ENCODE measurements around the gene SEC24A.
A peak's percentile ranks its signal among the peaks of the same experiment; 100 is the strongest.
"Not testable (repeated sequence)": the region's sequence is repeated elsewhere in the genome, so short reads cannot be mapped to it uniquely, and the experiment has no call there.

SEC24A gene

GRCh38 chr5:134673546-134673945 is 25.0 kb downstream of the SEC24A start:
- not testable (repeated sequence) for H3K36me3 Mint-ChIP-seq; H3K27ac Mint-ChIP-seq; H3K27me3 Mint-ChIP-seq; DNase-seq (ENCODE audit: low spot score in 2 of 2); H3K4me3 Mint-ChIP-seq; ATAC-seq (ENCODE audit: low read depth); H3K4me1 Mint-ChIP-seq; H3K9me3 Mint-ChIP-seq

GRCh38 chr5:134677357-134677756 is 28.8 kb downstream of the SEC24A start:
- not testable (repeated sequence) for H3K4me1 Mint-ChIP-seq; DNase-seq (ENCODE audit: low spot score in 2 of 2); ATAC-seq (ENCODE audit: low read depth); H3K27ac Mint-ChIP-seq; H3K36me3 Mint-ChIP-seq; H3K27me3 Mint-ChIP-seq; H3K9me3 Mint-ChIP-seq; H3K4me3 Mint-ChIP-seq

DNA sequence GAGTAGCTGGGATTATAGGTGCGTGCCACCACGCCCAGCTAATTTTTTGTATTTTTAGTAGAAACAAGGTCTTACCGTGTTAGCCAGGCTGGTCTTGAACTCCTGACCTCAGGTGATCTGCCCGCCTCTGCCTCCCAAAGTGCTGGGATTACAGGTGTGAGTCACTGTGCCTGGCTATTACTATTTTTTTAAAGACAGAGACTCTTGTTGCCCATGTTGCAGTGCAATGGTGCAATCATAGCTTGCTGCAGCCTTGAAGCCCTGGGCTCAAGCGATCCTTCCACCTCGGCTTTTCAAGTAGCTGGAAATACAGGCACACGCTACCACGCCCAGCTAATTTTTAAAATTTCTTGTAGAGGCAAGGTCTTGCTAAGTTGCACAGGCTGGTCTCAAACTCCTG is 41.6 kb downstream of the SEC24A start:
- H3K36me3 Mint-ChIP-seq: peaks cover 25% of the 10 kb centered on the region
- H3K27ac Mint-ChIP-seq; DNase-seq (ENCODE audit: low spot score in 2 of 2); ATAC-seq (ENCODE audit: low read depth); H3K9me3 Mint-ChIP-seq; H3K4me3 Mint-ChIP-seq; H3K27me3 Mint-ChIP-seq; H3K4me1 Mint-ChIP-seq: not testable (repeated sequence)

- peak overlapping the region; percentile 24 for H3K27ac Mint-ChIP-seq
- no peaks in the 10 kb centered on the region for H3K9me3 Mint-ChIP-seq
- H3K36me3 Mint-ChIP-seq: peaks cover 21% of the 10 kb centered on the region
- no peaks in the 10 kb centered on the region for H3K4me1 Mint-ChIP-seq
- no peaks in the 10 kb centered on the region for H3K27me3 Mint-ChIP-seq
- ATAC-seq (ENCODE audit: low read depth) (no peak), DNase-seq (ENCODE audit: low spot score in 2 of 2) (no peak)
- H3K4me3 Mint-ChIP-seq: no peak overlapping the region
Measured at GRCh38 chr5:134692722-134693121, 44.1 kb downstream of the SEC24A start.

DNA sequence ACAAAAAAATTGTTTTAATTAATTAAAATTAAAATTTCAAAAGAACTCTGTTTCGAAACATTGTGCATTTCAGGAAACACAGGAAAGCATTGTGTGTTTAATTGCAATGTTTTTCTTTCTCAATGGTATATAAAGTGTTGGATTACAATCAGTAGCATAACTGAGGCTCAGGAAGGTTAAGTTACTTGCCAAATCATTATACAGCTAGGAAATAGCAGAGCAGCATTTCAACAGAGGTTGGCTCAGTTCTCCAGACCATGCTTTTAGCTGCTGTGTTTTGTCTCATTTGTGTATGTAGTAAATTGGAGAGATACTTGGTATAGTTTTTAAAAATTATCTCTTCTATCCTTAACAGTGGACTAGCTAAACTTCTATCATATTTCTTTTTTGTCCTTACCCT is 59.7 kb downstream of the SEC24A start:
- Mint-ChIP-seq H3K27me3 (no peaks in the 10 kb centered on the region), H3K36me3 (peaks cover 26% of the 10 kb centered on the region), H3K27ac (peak overlapping the region; percentile 3), H3K4me1 (no peaks in the 10 kb centered on the region), H3K9me3 (no peaks in the 10 kb centered on the region), H3K4me3 (no peak overlapping the region)
- no peak for DNase-seq (ENCODE audit: low spot score in 2 of 2)
- ATAC-seq (ENCODE audit: low read depth): no peak

GRCh38 chr5:134714120-134714519 is 65.5 kb downstream of the SEC24A start:
- H3K27ac Mint-ChIP-seq: no peak overlapping the region
- DNase-seq (ENCODE audit: low spot score in 2 of 2) (no peak), ATAC-seq (ENCODE audit: low read depth) (no peak)
- no peaks in the 10 kb centered on the region for H3K4me1 Mint-ChIP-seq
- H3K9me3 Mint-ChIP-seq: no peaks in the 10 kb centered on the region
- no peaks in the 10 kb centered on the region for H3K27me3 Mint-ChIP-seq
- no peak overlapping the region for H3K4me3 Mint-ChIP-seq
- peaks cover 26% of the 10 kb centered on the region for H3K36me3 Mint-ChIP-seq

DNA sequence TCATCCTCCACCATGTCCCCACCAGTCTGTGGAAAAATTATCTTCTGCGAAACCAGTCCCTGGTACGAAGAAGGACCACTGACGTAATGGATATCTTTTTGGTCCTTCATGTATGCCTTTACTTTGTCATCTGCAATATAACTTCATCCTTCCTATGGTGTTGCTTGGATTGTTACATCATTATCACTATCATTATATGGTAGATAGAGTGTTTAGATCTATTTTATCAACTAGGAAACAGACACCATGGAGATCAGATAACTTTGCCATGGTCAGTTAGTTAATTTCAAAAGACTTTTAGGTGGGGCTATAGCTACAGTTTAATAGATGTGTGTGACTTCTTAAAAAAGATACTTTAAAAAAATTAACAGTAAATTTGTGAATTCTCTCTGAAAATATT is 66.0 kb downstream of the SEC24A start:
- Mint-ChIP-seq H3K4me1 (no peaks in the 10 kb centered on the region), H3K36me3 (peaks cover 24% of the 10 kb centered on the region), H3K27ac (no peak overlapping the region), H3K27me3 (no peaks in the 10 kb centered on the region), H3K9me3 (no peaks in the 10 kb centered on the region), H3K4me3 (no peak overlapping the region)
- no peak for ATAC-seq (ENCODE audit: low read depth)
- no peak for DNase-seq (ENCODE audit: low spot score in 2 of 2)

GRCh38 chr5:134715466-134715865 is 66.9 kb downstream of the SEC24A start:
- H3K36me3 Mint-ChIP-seq: peaks cover 21% of the 10 kb centered on the region
- not testable (repeated sequence) for H3K9me3 Mint-ChIP-seq; DNase-seq (ENCODE audit: low spot score in 2 of 2); H3K27me3 Mint-ChIP-seq; H3K27ac Mint-ChIP-seq; H3K4me3 Mint-ChIP-seq; ATAC-seq (ENCODE audit: low read depth); H3K4me1 Mint-ChIP-seq

DNA sequence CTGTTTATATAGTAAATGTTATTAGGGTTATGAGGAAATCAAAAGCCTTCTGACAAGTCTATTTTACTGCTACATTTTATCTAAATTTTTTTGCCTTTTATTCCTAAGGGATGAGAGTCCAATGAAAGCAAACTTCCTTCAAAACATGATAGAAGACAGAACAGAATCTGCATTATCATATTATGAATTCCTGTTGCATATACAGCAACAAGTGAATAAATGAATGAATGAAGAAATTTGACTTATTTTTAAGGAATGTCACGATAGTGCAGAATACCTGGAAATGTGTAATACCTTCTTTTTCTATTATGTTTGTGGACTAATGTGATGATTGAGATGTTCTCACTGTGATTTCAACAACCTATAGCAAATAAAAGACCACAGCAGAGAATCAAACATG is 76.3 kb downstream of the SEC24A start:
- Mint-ChIP-seq H3K27me3 (no peaks in the 10 kb centered on the region), H3K9me3 (no peaks in the 10 kb centered on the region), H3K27ac (no peak overlapping the region), H3K4me1 (no peaks in the 10 kb centered on the region), H3K36me3 (peaks cover 4% of the 10 kb centered on the region), H3K4me3 (no peak overlapping the region)
- no peak for DNase-seq (ENCODE audit: low spot score in 2 of 2)
- no peak for ATAC-seq (ENCODE audit: low read depth)

- Mint-ChIP-seq H3K27me3 (no peaks in the 10 kb centered on the region), H3K9me3 (no peaks in the 10 kb centered on the region), H3K4me3 (no peak overlapping the region), H3K27ac (no peak overlapping the region), H3K4me1 (no peaks in the 10 kb centered on the region), H3K36me3 (no peaks in the 10 kb centered on the region)
- ATAC-seq (ENCODE audit: low read depth): no peak
- DNase-seq (ENCODE audit: low spot score in 2 of 2): no peak
Measured at GRCh38 chr5:134732819-134733218, 84.2 kb downstream of the SEC24A start.

DNA sequence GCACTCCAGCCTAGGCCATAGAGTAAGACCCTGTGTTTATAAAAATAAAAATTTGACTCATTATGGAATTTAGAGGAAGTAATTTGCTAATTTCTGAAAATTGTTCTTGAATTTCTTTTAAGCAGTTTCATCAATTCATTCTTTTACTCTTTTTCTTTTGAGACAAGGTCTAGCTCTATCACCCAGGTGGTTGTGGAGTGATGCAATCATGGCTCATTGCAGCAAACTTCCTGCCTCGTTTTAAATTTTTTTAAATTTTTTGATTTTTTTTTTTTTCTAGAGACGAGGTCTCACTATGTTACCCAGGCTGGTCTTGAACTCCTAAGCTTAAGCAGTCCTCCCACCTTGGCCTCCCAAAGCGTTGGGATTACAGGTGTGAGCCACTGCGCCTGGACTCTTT is 86.7 kb downstream of the SEC24A start:
- DNase-seq (ENCODE audit: low spot score in 2 of 2): no peak
- Mint-ChIP-seq H3K4me1 (peaks cover 6% of the 10 kb centered on the region), H3K9me3 (no peaks in the 10 kb centered on the region), H3K27me3 (no peaks in the 10 kb centered on the region), H3K4me3 (no peak overlapping the region), H3K36me3 (no peaks in the 10 kb centered on the region), H3K27ac (no peak overlapping the region)
- no peak for ATAC-seq (ENCODE audit: low read depth)

- no peak overlapping the region for H3K4me3 Mint-ChIP-seq
- DNase-seq (ENCODE audit: low spot score in 2 of 2) (no peak), ATAC-seq (ENCODE audit: low read depth) (no peak)
- H3K9me3 Mint-ChIP-seq: no peaks in the 10 kb centered on the region
- no peaks in the 10 kb centered on the region for H3K27me3 Mint-ChIP-seq
- peaks cover 2% of the 10 kb centered on the region for H3K36me3 Mint-ChIP-seq
- peaks cover 6% of the 10 kb centered on the region for H3K4me1 Mint-ChIP-seq
- no peak overlapping the region for H3K27ac Mint-ChIP-seq
Measured at GRCh38 chr5:134736173-134736812, 87.7 kb downstream of the SEC24A start.

DNA sequence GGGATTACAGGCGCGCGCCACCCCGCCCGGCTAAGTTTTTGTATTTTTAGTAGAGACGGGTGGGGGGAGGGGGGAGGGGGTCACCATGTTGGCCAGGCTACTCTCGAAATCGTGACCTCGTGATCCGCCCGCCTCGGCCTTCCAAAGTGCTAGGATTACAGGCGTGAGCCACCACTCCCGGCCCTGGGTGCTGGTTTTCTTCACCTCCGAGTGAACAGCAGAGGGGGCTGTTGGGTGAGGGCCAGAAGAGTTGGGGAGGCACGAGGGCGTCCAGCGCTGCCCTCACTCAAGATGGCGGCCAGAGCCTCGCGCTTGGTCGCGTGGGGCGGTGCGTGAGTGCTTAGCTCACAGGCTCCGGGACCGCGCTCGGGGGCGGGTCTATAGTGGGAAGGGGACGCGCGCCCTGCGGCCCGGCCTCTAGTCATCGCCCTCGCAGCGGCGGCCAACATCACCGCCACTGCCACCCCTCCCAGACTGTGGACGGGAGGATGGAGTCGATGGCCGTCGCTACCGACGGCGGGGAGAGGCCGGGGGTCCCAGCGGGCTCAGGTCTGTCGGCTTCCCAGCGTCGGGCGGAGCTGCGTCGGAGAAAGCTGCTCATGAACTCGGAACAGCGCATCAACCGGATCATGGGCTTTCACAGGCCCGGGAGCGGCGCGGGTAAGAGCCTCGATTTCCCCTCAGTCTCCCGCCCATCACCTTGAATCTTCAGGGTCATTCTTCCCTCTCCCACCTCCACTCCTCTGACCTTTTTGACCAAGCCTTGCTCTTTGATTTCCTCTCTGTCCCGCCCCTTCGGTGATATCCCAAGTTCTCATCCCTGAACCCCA is 89.8 kb downstream of the SEC24A start, which contains the start of gene CAMLG:
TSS of gene CAMLG (plus strand) at position 416 of the 830 bp plus-strand sequence. CDS start at position 489, 73 bp downstream.
- DNase-seq (ENCODE audit: low spot score in 2 of 2) (peak; percentile 95), ATAC-seq (ENCODE audit: low read depth) (peak; percentile 96)
- Mint-ChIP-seq H3K9me3 (no peaks in the 10 kb centered on the region), H3K27me3 (no peaks in the 10 kb centered on the region), H3K36me3 (peaks cover 3% of the 10 kb centered on the region), H3K4me1 (peaks cover 8% of the 10 kb centered on the region), H3K27ac (peak within 1 kb of the TSS; percentile 94), H3K4me3 (peak within 1 kb of the TSS; percentile 98)

GRCh38 chr5:134738963-134739661 is 90.5 kb downstream of the SEC24A start:
- DNase-seq (ENCODE audit: low spot score in 2 of 2): peak in 1 of 2 donors; percentile 17

More at GRCh38 chr5:134738963-134739661, 90.5 kb downstream of the SEC24A start:
- H3K36me3 Mint-ChIP-seq: peaks cover 3% of the 10 kb centered on the region
- peak overlapping the region; percentile 98 for H3K4me3 Mint-ChIP-seq
- H3K27me3 Mint-ChIP-seq: no peaks in the 10 kb centered on the region
- H3K4me1 Mint-ChIP-seq: peaks cover 8% of the 10 kb centered on the region
- peak; percentile 23 for ATAC-seq (ENCODE audit: low read depth)
- H3K9me3 Mint-ChIP-seq: no peaks in the 10 kb centered on the region
- H3K27ac Mint-ChIP-seq: peak overlapping the region; percentile 94

Data from memory B cell (primary cell).